DMS153 (cell line): ENCODE data around the gene MRPL9.

Experiments used
- DNase-seq: peaks from one replicate; lab custom pipeline; 2025; lab: John Stamatoyannopoulos, UW

MRPL9 gene

GRCh38 chr1:151762941-151763921 lies at the start of gene MRPL9:
TSS of gene MRPL9 (minus strand) at chr1:151763496. CDS start at chr1:151763479, 17 bp downstream.
- DNase-seq: peak; percentile 61

GRCh38 chr1:151811181-151811580 lies 47.9 kb upstream of the MRPL9 start:
- no peak for DNase-seq

GRCh38 chr1:151809985-151810556 lies 46.8 kb upstream of the MRPL9 start:
- DNase-seq: no peak

GRCh38 chr1:151809290-151809984 lies 46.1 kb upstream of the MRPL9 start:
- no peak for DNase-seq

GRCh38 chr1:151807766-151808165 lies 44.5 kb upstream of the MRPL9 start:
- DNase-seq: no peak

GRCh38 chr1:151807131-151807530 lies 43.8 kb upstream of the MRPL9 start:
- no peak for DNase-seq

GRCh38 chr1:151806170-151806569 lies 42.9 kb upstream of the MRPL9 start:
- DNase-seq: no peak

GRCh38 chr1:151805066-151805820 lies 41.9 kb upstream of the MRPL9 start, which contains the start of gene LINGO4:
TSS of gene LINGO4 (minus strand) at chr1:151805419. CDS start at chr1:151802704, 2,715 bp downstream.
- no peak for DNase-seq

GRCh38 chr1:151803915-151804314 lies 40.6 kb upstream of the MRPL9 start:
- no peak for DNase-seq

GRCh38 chr1:151803164-151803563 lies 39.9 kb upstream of the MRPL9 start:
- no peak for DNase-seq

GRCh38 chr1:151802372-151802771 lies 39.1 kb upstream of the MRPL9 start:
- DNase-seq: no peak

- no peak for DNase-seq
These were observed 38.5 kb upstream of the MRPL9 start for GRCh38 chr1:151801846-151802245.

GRCh38 chr1:151801310-151801820 lies 38.1 kb upstream of the MRPL9 start:
- no peak for DNase-seq

- no peak for DNase-seq
These were observed 37.5 kb upstream of the MRPL9 start for GRCh38 chr1:151800830-151801229.

GRCh38 chr1:151799179-151800022 lies 36.1 kb upstream of the MRPL9 start:
- DNase-seq: no peak

GRCh38 chr1:151798571-151798970 lies 35.3 kb upstream of the MRPL9 start:
- DNase-seq: no peak

GRCh38 chr1:151790940-151791651 lies 27.8 kb upstream of the MRPL9 start:
- DNase-seq: no peak

- DNase-seq: peak; percentile 100
These were observed 27.0 kb upstream of the MRPL9 start, which contains the start of gene TDRKH for GRCh38 chr1:151790071-151790939. TSS of gene TDRKH (minus strand) at chr1:151790500. CDS start at chr1:151783022, 7,478 bp downstream.

- no peak for DNase-seq
These were observed 24.4 kb upstream of the MRPL9 start for GRCh38 chr1:151787689-151788088.
